Choroid plexus epithelial cell (primary cell): ENCODE measurements around the gene CTU1.

ENCODE experiments used
- DNase-seq: peaks from one replicate; pipeline ENCODE4 v3.0.0-alpha.2; 2010; ENCODE audit warnings: low read depth
- H3K4me3 ChIP-seq: 2 replicates; pipeline ENCODE4 v1.5.1; 2011; ENCODE audit warnings: low read depth, mild to moderate bottlenecking, control low read depth, low read length, moderate library complexity
- CTCF ChIP-seq: conservative IDR thresholded peaks from 2 replicates; pipeline ENCODE4 v1.5.1; 2011; ENCODE audit warnings: low read depth, mild to moderate bottlenecking, control low read depth, inconsistent platforms, low read length, moderate library complexity

CTU1 gene

GRCh38 chr19:51124729-51125128 is 16.5 kb upstream of the CTU1 start, which contains the start of gene SIGLEC9:
TSS of gene SIGLEC9 (plus strand) at chr19:51124906. CDS start at chr19:51124975, 69 bp downstream.
- peak; percentile 41 for DNase-seq
- no peak within 1 kb of the TSS for H3K4me3 ChIP-seq
- no peak for TF ChIP-seq CTCF

GRCh38 chr19:51124216-51124615 is 16.0 kb upstream of the CTU1 start:
- H3K4me3 ChIP-seq: no peak overlapping the region
- no peak for DNase-seq
- TF ChIP-seq CTCF: no peak

- DNase-seq: no peak
- no peak overlapping the region for H3K4me3 ChIP-seq
- TF ChIP-seq CTCF: no peak
These were observed 15.6 kb upstream of the CTU1 start for GRCh38 chr19:51123802-51124201.

GRCh38 chr19:51123381-51123800 is 15.2 kb upstream of the CTU1 start:
- H3K4me3 ChIP-seq: no peak overlapping the region

GRCh38 chr19:51122112-51122981 is 14.1 kb upstream of the CTU1 start:
- DNase-seq: peak; percentile 80
- TF ChIP-seq CTCF: no peak
- H3K4me3 ChIP-seq: no peak overlapping the region

More at GRCh38 chr19:51123381-51123800, 15.2 kb upstream of the CTU1 start:
- TF ChIP-seq CTCF: no peak
- peak; percentile 26 for DNase-seq

- no peak overlapping the region for H3K4me3 ChIP-seq
- DNase-seq: no peak
- no peak for TF ChIP-seq CTCF
These were observed 13.0 kb upstream of the CTU1 start for GRCh38 chr19:51121257-51121656.

- no peak for DNase-seq
- no peak overlapping the region for H3K4me3 ChIP-seq
- TF ChIP-seq CTCF: no peak
These were observed 12.0 kb upstream of the CTU1 start for GRCh38 chr19:51120160-51120559.
